Measurements from ENCODE around the gene ADCY4. TPM values are rescaled to one million over a fixed set of nuclear protein-coding genes. Genes with fewer than 3 reads are reported as not detected.
"Not testable (repeated sequence)": the region's sequence is repeated elsewhere in the genome, so short reads cannot be mapped to it uniquely, and the experiment has no call there.

ADCY4 gene
- total RNA-seq, 4 donors from 2014 or later = 9.7 to 144 (median 45.6) TPM

DNA sequence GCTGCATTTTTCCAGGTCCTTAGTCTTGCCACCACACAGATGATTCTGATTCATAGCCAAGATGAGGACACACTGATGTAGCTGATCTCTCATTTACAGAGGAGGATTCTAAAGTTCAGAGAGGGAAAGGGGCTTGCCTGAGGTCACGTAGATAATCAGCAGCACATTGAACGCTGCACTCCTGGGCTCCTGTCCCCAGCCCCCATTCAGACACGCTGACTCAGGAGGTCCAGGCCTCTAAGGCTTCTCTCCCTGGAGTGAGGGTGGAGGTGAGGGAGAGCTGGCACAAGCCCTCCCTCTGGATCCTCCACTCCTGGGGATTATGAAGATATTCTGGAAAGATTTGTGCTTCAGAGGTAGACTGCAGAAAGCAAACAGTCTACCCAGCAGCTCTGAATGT lies 43.5 kb upstream of the ADCY4 start:
- no peak for DNase-seq (ENCODE audit: low spot score)
- TF ChIP-seq, protein P1, sequence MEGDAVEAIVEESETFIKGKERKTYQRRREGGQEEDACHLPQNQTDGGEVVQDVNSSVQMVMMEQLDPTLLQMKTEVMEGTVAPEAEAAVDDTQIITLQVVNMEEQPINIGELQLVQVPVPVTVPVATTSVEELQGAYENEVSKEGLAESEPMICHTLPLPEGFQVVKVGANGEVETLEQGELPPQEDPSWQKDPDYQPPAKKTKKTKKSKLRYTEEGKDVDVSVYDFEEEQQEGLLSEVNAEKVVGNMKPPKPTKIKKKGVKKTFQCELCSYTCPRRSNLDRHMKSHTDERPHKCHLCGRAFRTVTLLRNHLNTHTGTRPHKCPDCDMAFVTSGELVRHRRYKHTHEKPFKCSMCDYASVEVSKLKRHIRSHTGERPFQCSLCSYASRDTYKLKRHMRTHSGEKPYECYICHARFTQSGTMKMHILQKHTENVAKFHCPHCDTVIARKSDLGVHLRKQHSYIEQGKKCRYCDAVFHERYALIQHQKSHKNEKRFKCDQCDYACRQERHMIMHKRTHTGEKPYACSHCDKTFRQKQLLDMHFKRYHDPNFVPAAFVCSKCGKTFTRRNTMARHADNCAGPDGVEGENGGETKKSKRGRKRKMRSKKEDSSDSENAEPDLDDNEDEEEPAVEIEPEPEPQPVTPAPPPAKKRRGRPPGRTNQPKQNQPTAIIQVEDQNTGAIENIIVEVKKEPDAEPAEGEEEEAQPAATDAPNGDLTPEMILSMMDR (IDR thresholded peaks at IDR 0.05) = no peak
- no peak for ATAC-seq (ENCODE audit: low FRiP score)

DNA sequence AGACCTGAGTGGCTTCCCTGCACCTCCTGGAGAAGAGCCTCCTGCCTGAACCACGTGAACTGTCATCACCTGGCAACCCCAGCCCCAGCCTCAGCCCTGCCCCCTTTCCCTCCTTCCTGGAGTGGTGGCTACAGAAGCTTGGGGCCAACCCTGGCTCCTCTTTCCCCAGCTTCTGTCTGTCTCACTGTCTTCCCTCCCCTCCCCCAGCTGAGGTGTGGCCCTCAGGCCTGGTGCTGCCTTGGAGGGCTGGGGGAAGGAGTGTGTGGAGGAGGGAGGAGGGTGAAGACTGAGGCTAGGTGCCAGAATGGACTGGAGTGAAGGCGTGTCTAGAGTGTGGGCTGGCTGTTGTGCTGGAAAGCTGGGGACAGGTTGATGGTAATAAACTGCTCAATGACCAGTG lies 42.8 kb upstream of the ADCY4 start:
- TF ChIP-seq, protein P1 (IDR thresholded peaks at IDR 0.05) = no peak
- ATAC-seq (ENCODE audit: low FRiP score) (no peak), DNase-seq (ENCODE audit: low spot score) (no peak)

DNA sequence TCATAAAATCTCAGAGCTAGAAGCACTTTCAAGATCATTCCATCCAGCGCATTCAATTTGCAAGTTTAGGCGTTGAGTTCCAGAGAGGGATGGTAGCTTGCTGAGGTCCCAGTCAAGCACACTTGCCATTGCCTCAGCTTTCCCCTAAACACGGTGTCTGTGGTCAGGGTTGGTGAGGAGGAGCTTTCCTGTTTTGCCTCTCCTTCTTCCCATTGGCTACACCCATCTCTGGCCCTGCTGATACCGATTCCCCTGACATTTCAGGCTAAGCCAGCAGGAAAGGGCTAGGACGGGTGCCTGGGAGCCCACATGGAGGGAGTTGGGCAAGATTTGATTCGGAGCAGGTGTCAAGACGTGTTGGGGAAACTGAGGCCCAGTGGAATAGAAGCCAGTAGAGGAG lies 42.3 kb upstream of the ADCY4 start:
- TF ChIP-seq, protein P1 (IDR thresholded peaks at IDR 0.05) = no peak
- no peak for ATAC-seq (ENCODE audit: low FRiP score)
- DNase-seq (ENCODE audit: low spot score) = no peak

DNA sequence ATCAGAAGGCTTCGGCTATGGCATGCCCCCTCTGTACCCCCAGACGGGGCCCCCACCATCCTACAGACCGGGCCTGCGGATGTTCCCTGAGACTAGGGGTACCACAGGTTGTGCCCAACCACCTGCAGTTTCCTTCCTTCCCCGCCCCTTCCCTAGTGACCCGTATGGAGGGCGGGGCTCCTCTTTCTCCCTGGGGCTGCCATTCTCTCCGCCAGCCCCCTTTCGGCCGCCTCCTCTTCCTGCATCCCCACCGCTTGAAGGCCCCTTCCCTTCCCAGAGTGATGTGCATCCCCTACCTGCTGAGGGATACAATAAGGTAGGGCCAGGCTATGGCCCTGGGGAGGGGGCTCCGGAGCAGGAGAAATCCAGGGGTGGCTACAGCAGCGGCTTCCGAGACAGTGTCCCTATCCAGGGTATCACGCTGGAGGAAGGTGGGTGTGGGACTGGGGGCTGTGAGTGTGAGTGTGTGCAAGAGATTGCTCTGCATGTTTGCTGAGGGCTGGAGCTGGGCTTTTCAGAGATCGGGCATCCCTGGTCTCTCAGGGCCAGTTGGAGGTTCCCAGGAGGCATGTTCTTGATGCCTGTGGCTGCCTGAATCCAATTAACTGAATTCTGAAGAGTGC lies 41.7 kb upstream of the ADCY4 start:
- DNase-seq (ENCODE audit: low spot score) = no peak
- no peak for ATAC-seq (ENCODE audit: low FRiP score)
- TF ChIP-seq, protein P1 (IDR thresholded peaks at IDR 0.05) = no peak

DNA sequence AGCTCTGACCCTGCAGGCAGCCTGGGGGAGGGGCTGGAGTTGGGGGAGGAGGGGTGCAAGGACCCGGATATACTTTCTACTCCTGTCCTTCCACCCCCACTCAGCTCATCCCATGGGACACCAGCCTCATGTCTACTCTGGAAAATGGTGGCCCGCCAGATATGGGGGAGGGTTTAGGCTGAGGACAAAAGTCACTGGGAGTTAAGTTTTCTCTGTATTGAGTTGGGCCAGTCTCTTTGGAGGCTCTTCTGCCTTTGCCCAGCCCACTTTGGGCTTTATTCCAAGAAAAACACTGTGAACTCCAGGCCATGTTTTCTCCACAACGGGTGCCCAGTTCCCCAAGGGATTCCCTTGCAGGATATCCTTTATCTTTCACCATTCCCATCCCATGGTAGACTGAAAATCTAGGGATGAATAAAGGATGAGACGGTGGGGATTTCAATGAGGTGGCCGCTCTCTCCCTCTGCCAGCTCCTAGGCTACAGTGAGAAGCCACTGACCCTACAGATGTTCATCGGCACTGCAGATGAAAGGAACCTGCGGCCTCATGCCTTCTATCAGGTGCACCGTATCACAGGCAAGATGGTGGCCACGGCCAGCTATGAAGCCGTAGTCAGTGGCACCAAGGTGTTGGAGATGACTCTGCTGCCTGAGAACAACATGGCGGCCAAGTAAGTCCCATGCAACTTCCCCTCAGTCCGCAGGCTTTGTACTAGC lies 38.0 kb upstream of the ADCY4 start:
- TF ChIP-seq, protein P1 (IDR thresholded peaks at IDR 0.05) = no peak
- DNase-seq (ENCODE audit: low spot score) = no peak
- ATAC-seq (ENCODE audit: low FRiP score) = no peak

DNA sequence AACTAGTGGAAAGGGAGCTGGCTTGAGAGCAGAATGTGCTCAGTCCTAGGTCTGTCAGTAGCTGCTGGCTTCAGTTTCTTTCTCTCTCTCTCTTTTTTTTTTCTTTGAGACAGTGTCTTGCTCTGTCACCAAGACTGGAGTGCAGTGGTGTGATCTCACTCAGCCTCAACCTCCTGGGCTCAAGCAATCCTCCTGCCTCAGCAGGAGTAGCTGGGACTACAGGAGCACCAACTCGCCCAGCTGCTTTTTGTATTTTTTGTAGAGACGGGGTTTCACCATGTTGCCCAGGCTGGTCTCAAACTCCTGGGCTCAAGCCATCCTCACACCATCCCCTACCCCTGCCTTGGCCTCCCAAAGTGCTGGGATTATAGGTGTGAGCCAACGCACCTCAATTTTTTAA lies 36.7 kb upstream of the ADCY4 start:
- ATAC-seq (ENCODE audit: low FRiP score); DNase-seq (ENCODE audit: low spot score): not testable (repeated sequence)

DNA sequence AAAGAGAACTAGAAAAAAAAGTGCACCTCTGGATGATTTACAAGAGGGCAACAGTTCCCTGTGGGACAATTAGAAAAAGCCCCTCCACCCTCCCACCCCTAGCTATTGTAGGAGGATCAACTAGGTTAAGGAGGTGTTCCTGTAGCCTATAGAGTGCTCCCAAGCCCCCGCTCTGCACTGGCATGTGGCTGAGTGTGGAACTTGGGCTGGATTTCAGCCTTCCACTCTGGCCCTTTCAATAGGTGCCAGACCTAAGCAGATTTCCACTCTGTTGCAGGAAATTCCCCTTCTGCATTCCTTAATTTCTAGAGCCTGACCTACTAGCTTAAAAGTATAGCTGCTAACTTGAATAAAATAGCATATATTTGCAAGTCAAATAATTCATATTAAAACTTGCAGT lies 35.9 kb upstream of the ADCY4 start:
- no peak for DNase-seq (ENCODE audit: low spot score)

More for the DNA sequence above, 35.9 kb upstream of the ADCY4 start:
- TF ChIP-seq, protein P1 (IDR thresholded peaks at IDR 0.05) = no peak
- ATAC-seq (ENCODE audit: low FRiP score) = no peak
